HepG2 (cell line): ENCODE measurements around the gene DIRAS1. TPM values are rescaled to one million over a fixed set of nuclear protein-coding genes. Genes with fewer than 3 reads are reported as not detected.
A peak's percentile ranks its signal among the peaks of the same experiment; 100 is the strongest.

ENCODE experiments used
- ATAC-seq: fragments of 200-7000 bp; cut with Tn5 transposase; 3 replicates; pipeline ENCODE4 v1.9.1; 2020; ENCODE audit warnings: mild to moderate bottlenecking, moderate library complexity
- BruUV-seq: library from RNA; stranded (reverse); fragments of 400-500 nt; replicated peaks from 2 replicates; lab custom pipeline; 2021; lab: Mats Ljungman, UMichigan
- CTCF ChIA-PET: fragments of 300-600 bp; formaldehyde crosslinking; extraction: SDS; loops from one replicate; lab custom pipeline; 2021; ENCODE audit warnings: low total read pairs, inconsistent platforms, low intra/inter-chr PET ratio; lab: Yijun Ruan, JAX
- POLR2A ChIA-PET: fragments of 350-600 bp; sonication (Branson Sonifier 250); formaldehyde crosslinking; loops from one replicate; lab custom pipeline; 2020; ENCODE audit warnings: antibody characterized with exemption, inconsistent platforms; lab: Yijun Ruan, JAX
- DNase-seq: peaks from one replicate; pipeline ENCODE4 v3.0.0-alpha.2; 2015; ENCODE audit warnings: low spot score
- FAIRE-seq: peaks from 3 replicates; lab custom pipeline; 2011; peaks lifted over from hg19 to GRCh38; lab: Jason Lieb, UNC
- H2AFZ ChIP-seq: one replicate; pipeline ENCODE4 v1.6.1; 2011; ENCODE audit warnings: low read length, inconsistent platforms
- H3K27ac ChIP-seq: fragments of 300-600 bp; 3 replicates; pipeline ENCODE4 v1.8.0; 2011; ENCODE audit warnings: mixed run types, mild to moderate bottlenecking, mixed read lengths, low read length, inconsistent platforms; ENCODE audit not compliant: insufficient read depth; ENCODE audit errors: extremely low read length
- H3K27me3 ChIP-seq, 2 experiments: fragments of 200-600 bp in 1 of 2; 2 replicates in 1 of 2; 3 replicates in 1 of 2; pipeline versions ENCODE4 v1.6.0 to v1.8.0; 2011; ENCODE audit warnings: low read length in 2 of 2, mild to moderate bottlenecking in 2 of 2, moderate library complexity in 2 of 2, inconsistent platforms in 1 of 2; ENCODE audit not compliant: insufficient read depth in 2 of 2, control insufficient read depth in 1 of 2
- H3K36me3 ChIP-seq, 2 experiments: fragments of 200-600 bp in 1 of 2; replicated peaks in 1 of 2; 2 replicates in 1 of 2; 3 replicates in 1 of 2; pipeline versions ENCODE4 v1.5.1 to v1.8.0; 2011; ENCODE audit warnings: low read length in 2 of 2, inconsistent platforms in 1 of 2; ENCODE audit not compliant: insufficient read depth in 2 of 2, control insufficient read depth in 1 of 2
- H3K4me1 ChIP-seq: 2 replicates; pipeline ENCODE4 v1.5.1; 2012; ENCODE audit warnings: low read length, inconsistent platforms; ENCODE audit not compliant: insufficient read depth
- H3K4me2 ChIP-seq: 2 replicates; pipeline ENCODE4 v1.6.0; 2011; ENCODE audit warnings: low read depth, low read length, inconsistent platforms
- H3K4me3 ChIP-seq, 3 experiments: fragments of 200-600 bp in 1 of 3; sonication (generic), shearing (Covaris generic) in 1 of 3; replicated peaks in 1 of 3; 2 replicates each; pipeline ENCODE4 v1.5.1; 2011 to 2016; ENCODE audit warnings: low read length in 3 of 3, inconsistent platforms in 2 of 3, low read depth in 2 of 3, mild to moderate bottlenecking in 2 of 3, control low read depth in 1 of 3, mixed read lengths in 1 of 3; ENCODE audit not compliant: insufficient read depth in 1 of 3
- H3K79me2 ChIP-seq: one replicate; pipeline ENCODE4 v1.6.1; 2011; ENCODE audit warnings: low read length, inconsistent platforms; ENCODE audit not compliant: insufficient read depth
- H3K9ac ChIP-seq: 2 replicates; pipeline ENCODE4 v1.6.0; 2011; ENCODE audit warnings: mild to moderate bottlenecking, low read depth, low read length, inconsistent platforms; ENCODE audit not compliant: insufficient read depth
- H3K9me3 ChIP-seq: 2 replicates; pipeline ENCODE4 v1.5.1; 2012; ENCODE audit warnings: mild to moderate bottlenecking, low read length
- H4K20me1 ChIP-seq: 2 replicates; pipeline ENCODE4 v1.6.0; 2011; ENCODE audit warnings: inconsistent platforms, mild to moderate bottlenecking, low read length, moderate library complexity; ENCODE audit not compliant: insufficient read depth
- WGBS: methylation state at CpG from one replicate; pipeline ENCODE4 v1.1.6; 2017; ENCODE audit warnings: low lambda C conversion rate; 5-methylcytosine and 5-hydroxymethylcytosine counted together
- in situ Hi-C: cut with HindIII; loops from 2 replicates; pipeline ENCODE4 v1.10.0; 2017; ENCODE audit warnings: low pct_unique_long_range_greater_than_20kb; ENCODE audit not compliant: extremely low pct_ligation_motif_present
- intact Hi-C: fragments of 100-400 bp; cut with micrococcal nuclease; formaldehyde crosslinking; loops from one replicate; pipeline ENCODE4 v1.10.0; 2022; ENCODE audit not compliant: unreplicated experiment
- polyA plus RNA-seq, 8 experiments: library from polyadenylated mRNA; depleted of rRNA in 3 of 8; stranded (reverse) in 7 of 8; unstranded in 1 of 8; fragments of >200 nt; fragmentation: Illumina TruSeq in 4 of 8; extraction: Trizol in 4 of 8; gene quantifications; 2 replicates each; pipeline versions ENCODE4 v1.2.1 to v1.2.3, GENCODE V29; 2011 to 2016; ENCODE audit warnings: low read depth in 4 of 8, missing spikeins in 1 of 8, mixed read lengths in 1 of 8; ENCODE audit not compliant: insufficient read depth in 1 of 8
- total RNA-seq, 5 experiments: library from RNA; depleted of rRNA; stranded (reverse); fragments of >200 nt; fragmentation: Illumina TruSeq; extraction: Trizol; gene quantifications; 2 replicates each; pipeline ENCODE4 v1.2.3, GENCODE V29; 2016; ENCODE audit warnings: low read depth in 1 of 5
- TF ChIP-seq, protein P1 (sequence below): sonication (generic); formaldehyde crosslinking; conservative IDR thresholded peaks from 2 replicates; pipeline ENCODE4 v1.8.0; 2022; ENCODE audit warnings: mild to moderate bottlenecking, moderate library complexity, missing genetic modification reagents
- TF ChIP-seq, protein P2 (sequence below): sonication (generic); formaldehyde crosslinking; IDR thresholded peaks from 2 replicates; pipeline ENCODE4 v1.4.0; 2020; ENCODE audit warnings: missing genetic modification reagents

The DIRAS1 gene
- total and polyA plus RNA-seq, 2 of the 13 experiments (the other 11 are each of a cell fraction or from before 2014, with no cell fraction given): 0.97 to 1.8 TPM

DNA sequence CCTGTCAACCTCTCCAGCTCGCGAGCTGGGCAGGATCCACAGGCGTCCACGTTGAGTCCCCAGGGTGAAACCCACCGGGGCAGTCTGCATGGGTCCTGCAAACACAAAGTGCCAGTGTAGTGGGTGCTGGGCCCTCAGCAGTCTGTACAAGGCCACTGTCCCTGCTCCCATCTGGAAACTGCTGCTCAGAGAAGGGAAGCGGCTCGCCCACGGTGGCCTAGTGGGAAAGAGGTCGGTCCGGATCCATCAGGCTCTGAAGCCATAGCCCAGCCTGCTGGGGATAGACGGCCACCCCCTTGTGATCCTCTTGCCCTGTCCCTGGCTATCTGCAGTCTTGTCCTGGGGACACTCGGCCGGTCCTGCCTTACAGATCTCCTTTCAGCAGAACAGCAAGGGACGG is 2.6 kb upstream of the DIRAS1 start:
- FAIRE-seq: no peak
- in situ Hi-C loops: no loop called here
- Histone ChIP-seq H3K9ac (no peak overlapping the region), H3K36me3 (no peaks in the 10 kb centered on the region), H4K20me1 (no peaks in the 10 kb centered on the region), H3K9me3 (no peaks in the 10 kb centered on the region), H3K79me2 (no peaks in the 10 kb centered on the region), H2AFZ (no peak overlapping the region), H3K27ac (no peak overlapping the region), H3K4me3 (peak overlapping the region in 2 of 3 experiments; percentile 13 to 29; a peak in 2 of 6 replicates), H3K27me3 (peaks cover 27 to 69% of the 10 kb centered on the region in 2 experiments), H3K4me2 (peak overlapping the region; percentile 41)
- ATAC-seq: peak; percentile 19
- no peak for DNase-seq
- intact Hi-C loops: no loop called here
- ChIA-PET POLR2A (interaction anchor here (1.3 to 2.0 kb wide), 2 partner anchors 20 to 75 kb away, joined by 5 to 7 read pairs; no protein-coding TSS in a partner anchor), CTCF (no interaction called here)
- no TSS peak for BruUV-seq
- TF ChIP-seq, protein P1, sequence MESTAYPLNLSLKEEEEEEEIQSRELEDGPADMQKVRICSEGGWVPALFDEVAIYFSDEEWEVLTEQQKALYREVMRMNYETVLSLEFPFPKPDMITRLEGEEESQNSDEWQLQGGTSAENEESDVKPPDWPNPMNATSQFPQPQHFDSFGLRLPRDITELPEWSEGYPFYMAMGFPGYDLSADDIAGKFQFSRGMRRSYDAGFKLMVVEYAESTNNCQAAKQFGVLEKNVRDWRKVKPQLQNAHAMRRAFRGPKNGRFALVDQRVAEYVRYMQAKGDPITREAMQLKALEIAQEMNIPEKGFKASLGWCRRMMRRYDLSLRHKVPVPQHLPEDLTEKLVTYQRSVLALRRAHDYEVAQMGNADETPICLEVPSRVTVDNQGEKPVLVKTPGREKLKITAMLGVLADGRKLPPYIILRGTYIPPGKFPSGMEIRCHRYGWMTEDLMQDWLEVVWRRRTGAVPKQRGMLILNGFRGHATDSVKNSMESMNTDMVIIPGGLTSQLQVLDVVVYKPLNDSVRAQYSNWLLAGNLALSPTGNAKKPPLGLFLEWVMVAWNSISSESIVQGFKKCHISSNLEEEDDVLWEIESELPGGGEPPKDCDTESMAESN: 0 out of 2 replicates have a peak, but pooled peaks have one; percentile 36
- TF ChIP-seq, protein P2, sequence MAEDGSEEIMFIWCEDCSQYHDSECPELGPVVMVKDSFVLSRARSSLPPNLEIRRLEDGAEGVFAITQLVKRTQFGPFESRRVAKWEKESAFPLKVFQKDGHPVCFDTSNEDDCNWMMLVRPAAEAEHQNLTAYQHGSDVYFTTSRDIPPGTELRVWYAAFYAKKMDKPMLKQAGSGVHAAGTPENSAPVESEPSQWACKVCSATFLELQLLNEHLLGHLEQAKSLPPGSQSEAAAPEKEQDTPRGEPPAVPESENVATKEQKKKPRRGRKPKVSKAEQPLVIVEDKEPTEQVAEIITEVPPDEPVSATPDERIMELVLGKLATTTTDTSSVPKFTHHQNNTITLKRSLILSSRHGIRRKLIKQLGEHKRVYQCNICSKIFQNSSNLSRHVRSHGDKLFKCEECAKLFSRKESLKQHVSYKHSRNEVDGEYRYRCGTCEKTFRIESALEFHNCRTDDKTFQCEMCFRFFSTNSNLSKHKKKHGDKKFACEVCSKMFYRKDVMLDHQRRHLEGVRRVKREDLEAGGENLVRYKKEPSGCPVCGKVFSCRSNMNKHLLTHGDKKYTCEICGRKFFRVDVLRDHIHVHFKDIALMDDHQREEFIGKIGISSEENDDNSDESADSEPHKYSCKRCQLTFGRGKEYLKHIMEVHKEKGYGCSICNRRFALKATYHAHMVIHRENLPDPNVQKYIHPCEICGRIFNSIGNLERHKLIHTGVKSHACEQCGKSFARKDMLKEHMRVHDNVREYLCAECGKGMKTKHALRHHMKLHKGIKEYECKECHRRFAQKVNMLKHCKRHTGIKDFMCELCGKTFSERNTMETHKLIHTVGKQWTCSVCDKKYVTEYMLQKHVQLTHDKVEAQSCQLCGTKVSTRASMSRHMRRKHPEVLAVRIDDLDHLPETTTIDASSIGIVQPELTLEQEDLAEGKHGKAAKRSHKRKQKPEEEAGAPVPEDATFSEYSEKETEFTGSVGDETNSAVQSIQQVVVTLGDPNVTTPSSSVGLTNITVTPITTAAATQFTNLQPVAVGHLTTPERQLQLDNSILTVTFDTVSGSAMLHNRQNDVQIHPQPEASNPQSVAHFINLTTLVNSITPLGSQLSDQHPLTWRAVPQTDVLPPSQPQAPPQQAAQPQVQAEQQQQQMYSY: no peak
- TF ChIP-seq, all 625 proteins: peak for 1
- H3K4me1 ChIP-seq: peaks cover 42% of the 10 kb centered on the region
- no CpG with 5 or more reads among the region's 14 CpGs for WGBS
